ENCODE measurements around the gene ERC2.

- TF ChIP-seq EZH2 (IDR thresholded peaks at IDR 0.05; ENCODE audit: low read length, missing control alignments) = no peak
- no peak for TF ChIP-seq CTCF (conservative IDR thresholded peaks at IDR 0.05 in 1 of 2, IDR thresholded peaks at IDR 0.05 in 1 of 2; ENCODE audit: low read depth in 1 of 2, low read length in 2 of 2)
These were observed 912.2 kb downstream of the ERC2 start for GRCh38 chr3:55555873-55556618.

Data from fibroblast of lung (primary cell).